Neural cell (in vitro differentiated cells): ENCODE data around the gene SFMBT2. TPM values are rescaled to one million over a fixed set of nuclear protein-coding genes. Genes with fewer than 3 reads are reported as not detected.

Experiments used
- H2AFZ ChIP-seq: fragments of 200-600, 300-800 bp; sonication (generic), shearing (Covaris generic); 2 replicates; pipeline ENCODE4 v1.6.0; 2014; ENCODE audit warnings: low read depth, mild to moderate bottlenecking, antibody characterized with exemption, low read length, moderate library complexity
- H3F3A ChIP-seq: fragments of 200-600 bp; shearing (Covaris generic); 2 replicates; pipeline ENCODE4 v1.6.1; 2016; ENCODE audit warnings: mild to moderate bottlenecking, moderate library complexity, mixed read lengths, antibody characterized with exemption, low read length; ENCODE audit not compliant: insufficient read depth, poor library complexity, severe bottlenecking
- H3K27ac ChIP-seq: fragments of 200-600, 300-800 bp; sonication (generic), shearing (Covaris generic); 2 replicates; pipeline ENCODE4 v1.5.1; 2014; ENCODE audit warnings: mild to moderate bottlenecking, low read length, moderate library complexity
- H3K27me3 ChIP-seq: fragments of 300-800, 200-600 bp; sonication (generic), shearing (Covaris generic); 2 replicates; pipeline ENCODE4 v1.6.0; 2014; ENCODE audit warnings: mild to moderate bottlenecking, low read depth, low read length, moderate library complexity; ENCODE audit not compliant: insufficient read depth
- H3K36me3 ChIP-seq: fragments of 300-800, 200-600 bp; sonication (generic), shearing (Covaris generic); 2 replicates; pipeline ENCODE4 v1.5.1; 2014; ENCODE audit warnings: mild to moderate bottlenecking, antibody characterized with exemption, low read length, moderate library complexity; ENCODE audit not compliant: insufficient read depth
- H3K4me2 ChIP-seq: fragments of 300-800, 200-600 bp; sonication (generic), shearing (Covaris generic); 2 replicates; pipeline ENCODE4 v1.6.0; 2014; ENCODE audit warnings: mild to moderate bottlenecking, low read length
- H3K4me3 ChIP-seq: fragments of 300-800, 200-600 bp; sonication (generic), shearing (Covaris generic); 2 replicates; pipeline ENCODE4 v1.5.1; 2014; ENCODE audit warnings: mild to moderate bottlenecking, low read length, moderate library complexity
- H3K79me2 ChIP-seq: fragments of 200-600 bp; shearing (Covaris generic); replicated peaks from 2 replicates; pipeline ENCODE4 v1.6.0; 2014; ENCODE audit warnings: mild to moderate bottlenecking, low read length, moderate library complexity; ENCODE audit not compliant: insufficient read depth
- H3K9ac ChIP-seq: fragments of 300-800, 200-600 bp; sonication (generic), shearing (Covaris generic); 2 replicates; pipeline ENCODE4 v1.6.1; 2016; ENCODE audit warnings: mild to moderate bottlenecking, low read length, mixed read lengths
- H3K9me2 ChIP-seq: fragments of 200-600 bp; shearing (Covaris generic); 2 replicates; pipeline ENCODE4 v1.6.1; 2016; ENCODE audit warnings: mild to moderate bottlenecking, low read length, mixed read lengths; ENCODE audit not compliant: insufficient read depth
- H3K9me3 ChIP-seq: fragments of 200-600, 300-800 bp; sonication (generic), shearing (Covaris generic); 2 replicates; pipeline ENCODE4 v1.6.1; 2016; ENCODE audit warnings: mild to moderate bottlenecking, mixed run types, low read length, moderate library complexity, mixed read lengths
- H4K20me1 ChIP-seq: fragments of 200-600 bp; shearing (Covaris generic); 2 replicates; pipeline ENCODE4 v1.6.1; 2016; ENCODE audit warnings: mild to moderate bottlenecking, mixed run types; ENCODE audit not compliant: insufficient read depth
- EP300 ChIP-seq: fragments of 450-650 bp; conservative IDR thresholded peaks from 2 replicates; pipeline ENCODE4 v1.6.1; 2014; ENCODE audit warnings: antibody characterized with exemption, mild to moderate bottlenecking, moderate library complexity; ENCODE audit not compliant: poor library complexity, severe bottlenecking
- EZH2 ChIP-seq: fragments of 200-600, 300-800 bp; shearing (Covaris generic), sonication (generic); IDR thresholded peaks from 2 replicates; pipeline ENCODE4 v1.6.1; 2014; ENCODE audit warnings: antibody characterized with exemption, low read length, borderline replicate concordance, mild to moderate bottlenecking; ENCODE audit not compliant: insufficient read depth, poor library complexity, severe bottlenecking
- MXI1 ChIP-seq: fragments of 450-650 bp; conservative IDR thresholded peaks from 2 replicates; pipeline ENCODE4 v1.6.1; 2014; ENCODE audit warnings: antibody characterized with exemption, mild to moderate bottlenecking; ENCODE audit not compliant: poor library complexity, severe bottlenecking
- POLR2AphosphoS5 ChIP-seq: IDR thresholded peaks from 2 replicates; pipeline ENCODE4 v1.6.1; 2012
- RAD21 ChIP-seq: fragments of 450-650 bp; conservative IDR thresholded peaks from 2 replicates; pipeline ENCODE4 v1.6.1; 2014; ENCODE audit warnings: antibody characterized with exemption, mild to moderate bottlenecking, moderate library complexity
- REST ChIP-seq: IDR thresholded peaks from 2 replicates; pipeline ENCODE4 v1.6.1; 2012; ENCODE audit warnings: borderline replicate concordance
- SMC3 ChIP-seq: fragments of 450-650 bp; conservative IDR thresholded peaks from 2 replicates; pipeline ENCODE4 v1.6.1; 2014; ENCODE audit warnings: antibody characterized with exemption, mild to moderate bottlenecking, moderate library complexity; ENCODE audit not compliant: poor library complexity
- TAF1 ChIP-seq: IDR thresholded peaks from 2 replicates; pipeline ENCODE4 v1.6.1; 2012; ENCODE audit warnings: low read depth
- polyA plus RNA-seq: library from polyadenylated mRNA; depleted of rRNA; stranded (reverse); fragments of >200 nt; gene quantifications from 2 replicates; pipeline ENCODE4 v1.2.3, GENCODE V29; 2014
- TF ChIP-seq, protein P1 (sequence below): fragments of 450-650 bp; IDR thresholded peaks from 2 replicates; pipeline ENCODE4 v1.5.1; 2014; ENCODE audit warnings: antibody characterized with exemption, mild to moderate bottlenecking, moderate library complexity; ENCODE audit not compliant: poor library complexity, severe bottlenecking

The SFMBT2 gene
- polyA plus RNA-seq, 1 donor from 2014 or later: 1.3 TPM

DNA sequence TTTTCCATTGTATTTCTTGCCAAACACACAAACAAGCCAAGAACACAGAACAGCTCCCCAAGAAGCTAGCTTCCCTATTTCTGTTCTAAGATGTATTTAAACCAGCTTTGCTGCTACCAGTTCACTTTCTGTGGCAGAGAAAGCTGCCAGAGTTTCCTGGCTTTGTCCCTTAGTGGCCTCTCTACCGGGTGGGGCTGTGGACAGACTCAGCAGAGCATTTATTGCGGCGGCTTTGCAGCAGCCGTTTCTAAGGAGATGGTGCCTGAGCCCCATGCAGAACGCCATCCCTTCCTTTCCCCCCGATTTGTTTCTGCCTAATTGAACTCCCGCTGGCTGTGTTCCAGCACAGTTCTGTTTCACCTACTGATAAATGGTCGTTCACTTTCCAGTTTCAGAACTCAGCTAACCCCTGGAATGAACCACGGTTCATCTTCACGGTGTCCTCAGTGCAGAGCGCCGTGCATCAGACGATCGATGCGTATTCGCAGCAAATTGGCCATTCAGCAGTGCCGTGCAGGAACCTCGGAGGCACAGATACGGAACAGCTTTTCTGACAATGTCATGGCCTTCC, 33.8 kb upstream of the SFMBT2 start:
- no peak for TF ChIP-seq RAD21
- H2AFZ ChIP-seq: no peak overlapping the region
- H3K4me3 ChIP-seq: no peak overlapping the region
- no peaks in the 10 kb centered on the region for H3K9me2 ChIP-seq
- no peaks in the 10 kb centered on the region for H3F3A ChIP-seq
- peaks cover 9% of the 10 kb centered on the region for H3K9me3 ChIP-seq
- peaks cover 3% of the 10 kb centered on the region for H3K27me3 ChIP-seq
- H3K27ac ChIP-seq: no peak overlapping the region
- H4K20me1 ChIP-seq: no peaks in the 10 kb centered on the region
- H3K4me2 ChIP-seq: no peak overlapping the region
- no peak overlapping the region for H3K9ac ChIP-seq
- H3K79me2 ChIP-seq: no peaks in the 10 kb centered on the region
- no peaks in the 10 kb centered on the region for H3K36me3 ChIP-seq

DNA sequence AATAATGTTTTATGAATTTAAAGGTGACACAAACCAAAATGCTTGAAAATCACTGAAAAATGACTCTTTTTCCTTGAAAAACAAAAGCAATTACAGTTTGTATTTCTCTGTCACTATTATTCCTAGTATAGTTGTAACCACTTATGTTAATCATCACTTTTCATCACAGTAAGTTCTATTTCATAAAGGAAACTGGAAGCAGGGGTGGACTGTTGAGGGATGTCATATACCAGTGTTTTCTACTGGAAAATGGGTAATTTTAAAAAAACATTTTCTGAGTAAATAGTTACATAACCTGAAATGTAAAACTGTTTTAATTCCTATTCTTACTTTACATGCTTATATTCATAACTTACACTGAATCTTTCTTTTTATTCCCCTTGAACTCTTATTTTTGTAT, 32.2 kb upstream of the SFMBT2 start:
- H3K4me3 ChIP-seq: no peak overlapping the region
- H3K9me3 ChIP-seq: peaks cover 2% of the 10 kb centered on the region
- no peaks in the 10 kb centered on the region for H3K36me3 ChIP-seq
- no peaks in the 10 kb centered on the region for H3F3A ChIP-seq
- H2AFZ ChIP-seq: no peak overlapping the region
- H3K27me3 ChIP-seq: peaks cover 4% of the 10 kb centered on the region
- no peaks in the 10 kb centered on the region for H3K79me2 ChIP-seq
- no peak overlapping the region for H3K4me2 ChIP-seq
- no peaks in the 10 kb centered on the region for H3K9me2 ChIP-seq
- TF ChIP-seq SMC3: no peak
- TF ChIP-seq REST: no peak
- TF ChIP-seq, protein P1, sequence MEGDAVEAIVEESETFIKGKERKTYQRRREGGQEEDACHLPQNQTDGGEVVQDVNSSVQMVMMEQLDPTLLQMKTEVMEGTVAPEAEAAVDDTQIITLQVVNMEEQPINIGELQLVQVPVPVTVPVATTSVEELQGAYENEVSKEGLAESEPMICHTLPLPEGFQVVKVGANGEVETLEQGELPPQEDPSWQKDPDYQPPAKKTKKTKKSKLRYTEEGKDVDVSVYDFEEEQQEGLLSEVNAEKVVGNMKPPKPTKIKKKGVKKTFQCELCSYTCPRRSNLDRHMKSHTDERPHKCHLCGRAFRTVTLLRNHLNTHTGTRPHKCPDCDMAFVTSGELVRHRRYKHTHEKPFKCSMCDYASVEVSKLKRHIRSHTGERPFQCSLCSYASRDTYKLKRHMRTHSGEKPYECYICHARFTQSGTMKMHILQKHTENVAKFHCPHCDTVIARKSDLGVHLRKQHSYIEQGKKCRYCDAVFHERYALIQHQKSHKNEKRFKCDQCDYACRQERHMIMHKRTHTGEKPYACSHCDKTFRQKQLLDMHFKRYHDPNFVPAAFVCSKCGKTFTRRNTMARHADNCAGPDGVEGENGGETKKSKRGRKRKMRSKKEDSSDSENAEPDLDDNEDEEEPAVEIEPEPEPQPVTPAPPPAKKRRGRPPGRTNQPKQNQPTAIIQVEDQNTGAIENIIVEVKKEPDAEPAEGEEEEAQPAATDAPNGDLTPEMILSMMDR: no peak
- no peak for TF ChIP-seq TAF1
- TF ChIP-seq MXI1: no peak
- TF ChIP-seq RAD21: no peak
- TF ChIP-seq EP300: no peak
- TF ChIP-seq EZH2: no peak
- TF ChIP-seq POLR2AphosphoS5: no peak
- H3K27ac ChIP-seq: no peak overlapping the region
- no peaks in the 10 kb centered on the region for H4K20me1 ChIP-seq
- H3K9ac ChIP-seq: no peak overlapping the region
